H1 (cell line): Measurements from ENCODE around the gene PEX26. TPM values are rescaled to one million over a fixed set of nuclear protein-coding genes. Genes with fewer than 3 reads are reported as not detected.

Source experiments
- CTCF ChIA-PET: fragments of 300-600 bp; sonication (Branson Sonifier 250); formaldehyde crosslinking; loops from one replicate; lab custom pipeline; 2021; ENCODE audit not compliant: partially characterized antibody; lab: Charles Lee
- POLR2A ChIA-PET: fragments of 300-600 bp; sonication (Branson Sonifier 250); formaldehyde crosslinking; loops from one replicate; lab custom pipeline; 2021; ENCODE audit warnings: inconsistent platforms; ENCODE audit not compliant: partially characterized antibody; lab: Charles Lee
- DNase-seq, 2 experiments: peaks; one replicate each; pipeline versions ENCODE4 v3.0.0 to v3.0.0-alpha.2; 2010 to 2022; ENCODE audit warnings: low spot score in 2 of 2, low read depth in 1 of 2, mixed read lengths in 1 of 2
- FAIRE-seq: peaks from 2 replicates; lab custom pipeline; 2011; peaks lifted over from hg19 to GRCh38; lab: Jason Lieb, UNC
- H2AFZ ChIP-seq: 2 replicates; pipeline ENCODE4 v1.8.1; 2012; ENCODE audit warnings: low read length, inconsistent platforms
- H2AK5ac ChIP-seq: 2 replicates; pipeline ENCODE4 v1.6.1; 2013; ENCODE audit warnings: low read depth, low read length
- H2BK120ac ChIP-seq: replicated peaks from 2 replicates; pipeline ENCODE3; 2013; ENCODE audit warnings: low read depth, low read length, inconsistent platforms
- H2BK12ac ChIP-seq: 2 replicates; pipeline ENCODE4 v1.6.1; 2013; ENCODE audit warnings: low read depth, low read length
- H2BK15ac ChIP-seq: 2 replicates; pipeline ENCODE4 v1.6.1; 2013; ENCODE audit warnings: low read length
- H2BK20ac ChIP-seq: 2 replicates; pipeline ENCODE4 v1.6.1; 2013; ENCODE audit warnings: low read length
- H2BK5ac ChIP-seq: 2 replicates; pipeline ENCODE4 v1.6.1; 2013; ENCODE audit warnings: low read depth, low read length
- H3K14ac ChIP-seq: 2 replicates; pipeline ENCODE4 v1.6.1; 2013; ENCODE audit warnings: inconsistent platforms; ENCODE audit not compliant: insufficient read length
- H3K18ac ChIP-seq: 2 replicates; pipeline ENCODE4 v1.6.1; 2013; ENCODE audit warnings: low read length; ENCODE audit errors: extremely low read depth
- H3K23ac ChIP-seq: 2 replicates; pipeline ENCODE4 v1.6.1; 2013; ENCODE audit warnings: inconsistent platforms; ENCODE audit not compliant: insufficient read length
- H3K23me2 ChIP-seq: 2 replicates; pipeline ENCODE4 v1.6.1; 2013; ENCODE audit warnings: low read depth, low read length
- H3K27ac ChIP-seq: 2 replicates; pipeline ENCODE4 v1.6.1; 2011; ENCODE audit warnings: low read depth, low read length, inconsistent platforms
- H3K27me3 ChIP-seq, 4 experiments: replicated peaks in 1 of 4; 1 replicate in 1 of 4; 2 replicates in 3 of 4; pipeline versions ENCODE4 v1.6.1 to v1.8.1; 2011 to 2013; ENCODE audit warnings: low read length in 3 of 4, mild to moderate bottlenecking in 3 of 4, inconsistent platforms in 2 of 4, mixed read lengths in 2 of 4, moderate library complexity in 1 of 4; ENCODE audit not compliant: control insufficient read depth in 3 of 4, insufficient read depth in 3 of 4; ENCODE audit errors: extremely low read depth in 1 of 4
- H3K36me3 ChIP-seq, 4 experiments: 2 replicates each; pipeline versions ENCODE4 v1.6.1 to v1.8.1; 2011 to 2013; ENCODE audit warnings: mild to moderate bottlenecking in 4 of 4, low read length in 3 of 4, moderate library complexity in 2 of 4, control low read depth in 1 of 4, inconsistent platforms in 1 of 4; ENCODE audit not compliant: insufficient read depth in 4 of 4, control insufficient read depth in 2 of 4
- H3K4ac ChIP-seq: replicated peaks from 2 replicates; pipeline ENCODE3; 2013; ENCODE audit warnings: low read length, low read depth, mixed read lengths, inconsistent platforms; ENCODE audit not compliant: insufficient read length
- H3K4me1 ChIP-seq, 4 experiments: replicated peaks in 1 of 4; 1 replicate in 1 of 4; 2 replicates in 3 of 4; pipeline versions ENCODE4 v1.6.1 to v1.8.1; 2011 to 2013; ENCODE audit warnings: low read length in 3 of 4, inconsistent platforms in 2 of 4, mixed read lengths in 1 of 4; ENCODE audit not compliant: insufficient read depth in 4 of 4, control insufficient read depth in 3 of 4
- H3K4me2 ChIP-seq, 2 experiments: 2 replicates each; pipeline versions ENCODE4 v1.6.1 to v1.8.1; 2011 to 2013; ENCODE audit warnings: low read depth in 2 of 2, low read length in 2 of 2, control low read depth in 1 of 2, inconsistent platforms in 1 of 2, mild to moderate bottlenecking in 1 of 2; ENCODE audit not compliant: insufficient read depth in 1 of 2
- H3K4me3 ChIP-seq, 4 experiments: fragments of 200-600, 300-600 bp in 1 of 4; sonication (generic), shearing (Covaris generic), sonication (Bioruptor Twin) in 1 of 4; 2 replicates each; pipeline versions ENCODE4 v1.5.1 to v1.8.1; 2011 to 2016; ENCODE audit warnings: low read length in 4 of 4, low read depth in 3 of 4, control low read depth in 2 of 4, inconsistent platforms in 2 of 4, mild to moderate bottlenecking in 2 of 4, mixed read lengths in 1 of 4, moderate library complexity in 1 of 4; ENCODE audit not compliant: insufficient read depth in 2 of 4; ENCODE audit errors: extremely low read depth in 1 of 4
- H3K56ac ChIP-seq: replicated peaks from 2 replicates; pipeline ENCODE3; 2013; ENCODE audit warnings: low read depth, mild to moderate bottlenecking, mixed read lengths, low read length, inconsistent platforms; ENCODE audit not compliant: insufficient read length
- H3K79me1 ChIP-seq: 2 replicates; pipeline ENCODE4 v1.6.1; 2013; ENCODE audit warnings: low read depth, low read length, control low read depth
- H3K79me2 ChIP-seq, 2 experiments: 2 replicates each; pipeline versions ENCODE4 v1.6.1 to v1.8.1; 2012 to 2013; ENCODE audit warnings: low read length in 2 of 2, mild to moderate bottlenecking in 2 of 2, inconsistent platforms in 1 of 2; ENCODE audit not compliant: insufficient read depth in 2 of 2, control insufficient read depth in 1 of 2
- H3K9ac ChIP-seq, 4 experiments: replicated peaks in 1 of 4; 1 replicate in 1 of 4; 2 replicates in 3 of 4; pipeline versions ENCODE4 v1.6.1 to v1.8.1; 2011 to 2013; ENCODE audit warnings: low read depth in 3 of 4, low read length in 3 of 4, control low read depth in 2 of 4, mild to moderate bottlenecking in 2 of 4, moderate library complexity in 2 of 4, inconsistent platforms in 1 of 4; ENCODE audit errors: extremely low read depth in 1 of 4
- H3K9me3 ChIP-seq, 2 experiments: 2 replicates each; pipeline versions ENCODE4 v1.6.1 to v1.8.1; 2012 to 2013; ENCODE audit warnings: mild to moderate bottlenecking in 2 of 2, moderate library complexity in 2 of 2, control low read depth in 1 of 2, inconsistent platforms in 1 of 2, low read depth in 1 of 2, low read length in 1 of 2, mixed read lengths in 1 of 2; ENCODE audit not compliant: insufficient read depth in 2 of 2
- H4K20me1 ChIP-seq, 2 experiments: replicated peaks in 1 of 2; 2 replicates each; pipeline versions ENCODE3 to v1.8.1; 2011 to 2013; ENCODE audit warnings: inconsistent platforms in 2 of 2, low read length in 2 of 2, mild to moderate bottlenecking in 1 of 2; ENCODE audit not compliant: insufficient read depth in 2 of 2, control insufficient read depth in 1 of 2
- H4K5ac ChIP-seq: 2 replicates; pipeline ENCODE4 v1.6.1; 2013; ENCODE audit warnings: low read length, low read depth, mixed read lengths, inconsistent platforms; ENCODE audit not compliant: insufficient read length
- H4K8ac ChIP-seq: 2 replicates; pipeline ENCODE4 v1.8.0; 2013; ENCODE audit warnings: mild to moderate bottlenecking, moderate library complexity, low read length, inconsistent platforms; ENCODE audit not compliant: insufficient read depth; ENCODE audit errors: extremely low read depth
- H4K91ac ChIP-seq: replicated peaks from 2 replicates; pipeline ENCODE3; 2013; ENCODE audit warnings: low read length, mixed read lengths, inconsistent platforms; ENCODE audit not compliant: insufficient read length
- CTCF ChIP-seq, 3 experiments: IDR thresholded peaks; 1 replicate in 2 of 3; 2 replicates in 1 of 3; pipeline versions ENCODE4 v1.5.1 to v1.6.1; 2011; ENCODE audit warnings: low read length in 3 of 3, mild to moderate bottlenecking in 3 of 3, inconsistent platforms in 2 of 3, low read depth in 1 of 3, moderate library complexity in 1 of 3; ENCODE audit not compliant: insufficient read depth in 1 of 3; ENCODE audit errors: control extremely low read depth in 1 of 3
- HDAC6 ChIP-seq: IDR thresholded peaks from one replicate; pipeline ENCODE4 v1.7.1; 2012; ENCODE audit warnings: low read depth, mild to moderate bottlenecking, inconsistent platforms, low read length, moderate library complexity
- RAD21 ChIP-seq, 2 experiments: IDR thresholded peaks in 1 of 2; conservative IDR thresholded peaks in 1 of 2; 2 replicates each; pipeline ENCODE4 v1.6.1; 2011; ENCODE audit warnings: low read depth in 2 of 2, low read length in 2 of 2, improper control_type of control experiment in 1 of 2, inconsistent platforms in 1 of 2, mild to moderate bottlenecking in 1 of 2, moderate library complexity in 1 of 2
- TEAD4 ChIP-seq: IDR thresholded peaks from 2 replicates; pipeline ENCODE4 v1.6.1; 2012; ENCODE audit warnings: low read depth, low read length, inconsistent platforms, mixed read lengths
- WGBS, 2 experiments: shearing (Covaris generic) in 1 of 2; methylation state at CpG; one replicate each; pipeline versions ENCODE4 v1.1.6 to v1.1.7; 2013 to 2015; ENCODE audit warnings: low lambda C conversion rate in 2 of 2, mixed read lengths in 2 of 2, inconsistent platforms in 1 of 2, low coverage in 1 of 2, missing lambda C conversion rate in 1 of 2; ENCODE audit not compliant: insufficient replicate concordance in 2 of 2, insufficient coverage in 1 of 2, insufficient read length in 1 of 2; ENCODE audit errors: extremely low coverage in 1 of 2, missing lambda C conversion rate in 1 of 2; 5-methylcytosine and 5-hydroxymethylcytosine counted together
- polyA plus RNA-seq, 7 experiments: library from polyadenylated mRNA; depleted of rRNA in 3 of 7; stranded (reverse) in 5 of 7; unstranded in 2 of 7; fragments of >200 nt in 5 of 7; fragments of 200-250 nt in 2 of 7; gene quantifications; 1 replicate in 5 of 7; 2 replicates in 1 of 7; 4 replicates in 1 of 7; pipeline versions ENCODE4 v1.2.1 to v1.2.3, GENCODE V29; 2011 to 2013; ENCODE audit warnings: missing spikeins in 2 of 7, mixed read lengths in 2 of 7
- total RNA-seq: library from RNA; stranded (reverse); fragmentation: NEBNext Ultra II Directional; extraction: Animal tissue kit (Norgen Biotek cat#: 25700); gene quantifications from 2 replicates; pipeline ENCODE4 v1.2.1, GENCODE V29; 2021

PEX26 gene
- total and polyA plus RNA-seq, 2 of the 8 experiments (the other 6 are each of a cell fraction or from before 2014, with no cell fraction given): 33.1 to 49.0 TPM

DNA sequence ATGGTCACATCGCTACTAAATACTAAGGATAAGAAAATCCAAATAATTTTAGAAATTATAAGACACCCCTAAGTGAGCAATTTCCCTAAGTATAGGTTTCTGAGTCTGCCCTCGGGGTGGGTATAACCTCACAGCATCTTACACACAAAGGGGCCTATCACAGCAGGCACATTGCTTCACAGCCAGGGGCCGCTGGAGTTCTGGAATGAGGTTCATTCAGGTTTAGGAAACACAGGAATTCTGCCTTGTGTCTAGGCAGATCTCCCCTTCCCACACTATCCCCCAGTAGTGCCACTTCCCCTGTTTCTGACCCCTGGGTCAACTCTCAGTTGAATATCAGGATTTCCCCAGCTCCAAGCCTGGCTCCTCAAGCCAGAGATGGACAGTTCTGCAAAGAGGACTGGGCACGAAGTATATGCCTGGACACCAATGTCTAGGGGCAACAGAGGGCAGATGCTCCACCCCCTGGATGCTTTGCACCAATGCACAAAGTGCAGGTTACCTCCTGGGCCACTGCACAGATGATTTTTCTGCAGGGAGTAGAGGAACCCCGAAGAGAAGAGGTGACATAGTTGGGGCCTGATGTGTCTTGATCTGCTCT, 44.3 kb downstream of the PEX26 start:
- no peak for DNase-seq
- H3K4me1 ChIP-seq: peaks cover 0 to 5% (median 2%) of the 10 kb centered on the region in 4 experiments; a peak in 2 of 7 replicates
- H2BK5ac ChIP-seq: no peak overlapping the region
- H4K8ac ChIP-seq: no peak overlapping the region
- no peak overlapping the region for H2BK20ac ChIP-seq
- no peak overlapping the region for H3K18ac ChIP-seq
- H4K5ac ChIP-seq: no peak overlapping the region
- no peak overlapping the region for H3K27ac ChIP-seq
- POLR2A ChIA-PET: interaction anchor here (0.5 kb wide), 1 partner anchor 18 kb away, joined by 3 read pairs; no protein-coding TSS in a partner anchor
- H3K27me3 ChIP-seq: no peaks in the 10 kb centered on the region
- WGBS, 2 experiments: 81% methylated on average over 5 of the region's 5 CpGs; no CpG with 5 or more reads in 1 of the 2 experiments
- H3K23ac ChIP-seq: no peak overlapping the region
- CTCF ChIA-PET: interaction anchor here (0.7 to 2.1 kb wide), 5 partner anchors 12 to 167 kb away, joined by 3 to 7 read pairs (median 3); no protein-coding TSS in a partner anchor
- no peaks in the 10 kb centered on the region for H3K79me2 ChIP-seq
- no peak overlapping the region for H3K4me3 ChIP-seq
- H3K9me3 ChIP-seq: no peaks in the 10 kb centered on the region
- no peak overlapping the region for H3K56ac ChIP-seq
- H2BK12ac ChIP-seq: no peak overlapping the region
- H2AK5ac ChIP-seq: 0 out of 2 replicates have a peak overlapping the region, but pooled peaks have one; percentile 15
- H4K91ac ChIP-seq: no peak overlapping the region
- H2BK120ac ChIP-seq: no peak overlapping the region
- no peaks in the 10 kb centered on the region for H3K23me2 ChIP-seq
- no peaks in the 10 kb centered on the region for H3K79me1 ChIP-seq
- H3K36me3 ChIP-seq: no peaks in the 10 kb centered on the region
- peak in 2 of 3 experiments; percentile 21 to 25; a peak in 3 of 4 replicates for TF ChIP-seq CTCF (IDR thresholded peaks at IDR 0.05; ENCODE audit: control extremely low read depth in 1 of 3, insufficient read depth in 1 of 3, low read depth in 1 of 3, low read length in 3 of 3)
- no peak for TF ChIP-seq HDAC6
- peak; percentile 52; the same call in 1 of the 2 replicates for TF ChIP-seq TEAD4
- peak; percentile 11 to 51; a peak in 3 of 4 replicates for TF ChIP-seq RAD21 (IDR thresholded peaks at IDR 0.05 in 1 of 2, conservative IDR thresholded peaks at IDR 0.05 in 1 of 2; ENCODE audit: low read depth in 2 of 2, low read length in 2 of 2)
- no peak overlapping the region; a peak in 1 of 4 replicates for H3K4me2 ChIP-seq
- FAIRE-seq: no peak
- no peak overlapping the region for H2AFZ ChIP-seq
- H2BK15ac ChIP-seq: 0 out of 2 replicates have a peak overlapping the region, but pooled peaks have one; percentile 72
- H3K9ac ChIP-seq: no peak overlapping the region
- H3K4ac ChIP-seq: no peak overlapping the region
- H4K20me1 ChIP-seq: peaks cover 1 to 2% of the 10 kb centered on the region in 2 experiments
- H3K14ac ChIP-seq: no peak overlapping the region
